DMS79 (cell line): ENCODE data around the gene LETM1.

Experiments used
- DNase-seq: peaks from one replicate; lab custom pipeline; 2025; lab: John Stamatoyannopoulos, UW

LETM1 gene

DNA sequence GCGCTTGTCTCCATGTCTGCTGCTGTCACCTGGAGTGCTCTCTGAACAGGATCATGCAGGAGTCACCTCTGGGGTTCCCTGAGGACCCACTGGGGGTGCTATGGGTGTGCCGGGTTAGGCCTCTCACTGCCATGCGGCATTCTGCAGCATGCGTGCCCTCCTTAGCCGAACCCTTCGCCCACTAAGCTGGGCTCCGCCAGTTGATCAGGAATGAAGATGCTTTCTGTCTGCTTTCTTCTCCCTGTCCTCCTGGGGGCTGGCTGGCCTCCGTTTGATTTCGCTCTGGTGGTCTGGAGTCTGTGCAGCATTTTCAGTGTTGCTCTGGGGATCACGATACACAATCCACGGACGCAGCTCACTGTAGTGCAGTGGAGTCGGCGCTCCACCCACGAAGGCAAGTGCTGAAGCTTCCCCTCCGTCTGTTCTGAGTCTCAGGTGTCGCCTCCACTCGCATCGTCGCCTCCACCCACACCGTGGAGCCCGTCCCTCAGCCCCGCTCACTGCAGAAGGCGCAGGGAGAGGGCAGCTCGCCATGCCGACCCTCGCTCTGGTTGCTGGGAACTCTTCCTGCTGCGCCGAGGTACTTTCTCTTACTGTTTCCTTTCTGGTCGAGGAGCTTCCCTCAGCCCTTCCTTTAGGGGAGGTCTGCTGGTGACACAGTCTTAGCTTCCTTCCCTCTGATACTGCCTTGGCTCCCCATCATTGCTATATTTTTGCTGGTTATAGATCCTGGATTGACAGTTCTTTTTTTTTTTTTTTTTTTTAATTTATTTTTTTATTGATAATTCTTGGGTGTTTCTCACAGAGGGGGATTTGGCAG is 29.2 kb downstream of the LETM1 start:
- no peak for DNase-seq

GRCh38 chr4:1825326-1825725 is 30.6 kb downstream of the LETM1 start:
- DNase-seq = no peak

DNA sequence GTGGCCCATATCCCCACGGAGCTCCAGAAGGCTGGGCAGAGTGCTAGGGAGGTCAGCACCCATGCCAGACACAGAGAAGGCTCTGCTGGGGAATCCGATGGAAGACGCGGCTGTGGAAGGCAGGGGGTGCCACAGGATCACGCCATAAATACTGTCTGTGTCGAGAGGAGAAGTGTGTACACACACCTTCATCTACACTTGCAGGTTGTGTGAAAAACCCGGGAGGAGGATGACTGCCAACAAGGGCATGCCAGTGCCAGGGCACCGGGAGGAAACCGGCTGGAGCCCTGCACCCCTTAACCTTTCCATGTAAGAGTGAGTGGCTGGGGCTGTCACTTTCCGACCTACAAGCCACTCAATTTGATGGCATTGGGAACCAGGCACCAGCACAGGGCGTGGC is 31.2 kb downstream of the LETM1 start:
- DNase-seq = no peak

DNA sequence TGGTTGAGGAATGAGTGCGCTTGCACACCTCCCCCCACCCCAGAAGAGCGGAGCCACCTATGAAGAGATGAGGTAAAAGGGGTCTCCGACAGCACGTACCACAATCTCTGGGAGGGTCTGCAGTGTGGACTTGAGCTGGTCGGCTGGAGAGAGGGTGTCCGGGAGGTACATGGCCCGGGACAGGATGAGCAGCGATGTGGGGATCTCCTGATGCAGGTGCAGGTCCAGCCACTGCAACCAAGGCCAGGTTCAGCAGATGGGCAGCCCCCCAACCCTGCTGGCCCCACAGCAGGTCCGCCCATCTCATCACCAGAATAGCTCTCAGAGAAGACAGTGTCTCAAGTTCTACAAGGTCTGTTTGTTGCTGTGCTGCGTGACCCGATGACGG is 32.4 kb downstream of the LETM1 start:
- DNase-seq = no peak

- no peak for DNase-seq
Measured at GRCh38 chr4:1822568-1823544, 33.1 kb downstream of the LETM1 start.

DNA sequence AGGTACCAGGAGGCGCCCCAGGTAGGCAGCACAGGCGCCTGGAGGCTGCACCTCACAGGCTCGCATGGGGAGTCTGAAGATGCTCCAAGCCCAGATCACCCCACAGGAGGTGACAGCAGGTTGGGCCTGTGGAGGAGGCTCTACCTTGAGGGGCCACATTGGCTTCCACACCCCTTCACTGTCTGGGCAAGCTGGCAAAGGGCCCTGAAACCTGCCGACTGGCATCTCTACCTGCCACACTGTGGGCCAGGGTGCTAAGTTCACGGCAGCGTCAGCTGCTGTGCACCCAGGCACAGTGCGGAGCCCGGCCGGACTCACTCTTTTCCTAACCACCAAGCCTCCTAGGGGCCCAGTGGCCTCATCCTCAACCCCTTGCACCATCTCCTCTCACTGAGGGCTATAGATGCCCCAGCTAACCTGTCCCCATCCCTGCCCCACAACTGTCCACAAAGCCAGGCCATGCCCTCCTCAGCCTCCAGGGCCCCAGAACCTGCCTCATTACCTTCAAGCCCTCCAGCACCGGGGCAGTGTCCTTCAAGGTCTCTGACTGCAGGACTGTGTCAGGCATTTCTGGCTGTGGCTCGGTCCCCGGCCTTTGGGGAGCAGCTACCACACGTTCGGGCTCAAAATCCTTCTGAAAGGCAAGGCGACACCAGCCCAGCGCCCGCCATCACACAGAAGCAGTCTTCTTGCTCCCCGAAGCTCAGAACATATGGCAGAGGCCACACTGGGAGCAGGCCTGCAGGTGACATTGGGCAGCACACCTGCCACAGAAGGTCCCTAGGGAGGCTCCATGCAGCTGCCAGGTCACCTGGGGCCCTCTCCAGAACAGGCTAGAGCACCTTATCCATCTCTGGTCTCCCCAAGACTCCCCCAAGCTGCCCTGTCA is 34.0 kb downstream of the LETM1 start:
- no peak for DNase-seq

- no peak for DNase-seq
Measured at GRCh38 chr4:1819816-1820215, 36.1 kb downstream of the LETM1 start.

DNA sequence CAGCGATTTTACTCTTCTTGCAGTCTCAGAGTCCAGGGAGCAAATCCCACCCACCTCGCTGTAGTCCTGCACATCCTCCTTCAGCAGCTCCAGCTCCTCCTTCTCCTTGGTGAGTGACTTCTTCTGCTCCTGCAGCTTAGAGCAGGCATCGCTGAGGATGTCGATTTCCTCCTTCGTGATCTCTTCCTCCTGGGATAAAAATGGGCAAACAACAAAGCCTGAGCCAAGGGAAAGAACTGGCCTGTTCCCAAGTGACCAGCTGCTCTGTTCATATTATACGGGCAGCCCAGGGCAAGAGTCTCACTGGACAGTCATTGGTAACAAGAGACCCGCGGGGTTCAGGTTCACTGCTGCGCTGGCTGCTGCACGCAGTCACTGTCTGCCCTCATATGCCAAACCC is 36.7 kb downstream of the LETM1 start:
- DNase-seq = no peak

DNA sequence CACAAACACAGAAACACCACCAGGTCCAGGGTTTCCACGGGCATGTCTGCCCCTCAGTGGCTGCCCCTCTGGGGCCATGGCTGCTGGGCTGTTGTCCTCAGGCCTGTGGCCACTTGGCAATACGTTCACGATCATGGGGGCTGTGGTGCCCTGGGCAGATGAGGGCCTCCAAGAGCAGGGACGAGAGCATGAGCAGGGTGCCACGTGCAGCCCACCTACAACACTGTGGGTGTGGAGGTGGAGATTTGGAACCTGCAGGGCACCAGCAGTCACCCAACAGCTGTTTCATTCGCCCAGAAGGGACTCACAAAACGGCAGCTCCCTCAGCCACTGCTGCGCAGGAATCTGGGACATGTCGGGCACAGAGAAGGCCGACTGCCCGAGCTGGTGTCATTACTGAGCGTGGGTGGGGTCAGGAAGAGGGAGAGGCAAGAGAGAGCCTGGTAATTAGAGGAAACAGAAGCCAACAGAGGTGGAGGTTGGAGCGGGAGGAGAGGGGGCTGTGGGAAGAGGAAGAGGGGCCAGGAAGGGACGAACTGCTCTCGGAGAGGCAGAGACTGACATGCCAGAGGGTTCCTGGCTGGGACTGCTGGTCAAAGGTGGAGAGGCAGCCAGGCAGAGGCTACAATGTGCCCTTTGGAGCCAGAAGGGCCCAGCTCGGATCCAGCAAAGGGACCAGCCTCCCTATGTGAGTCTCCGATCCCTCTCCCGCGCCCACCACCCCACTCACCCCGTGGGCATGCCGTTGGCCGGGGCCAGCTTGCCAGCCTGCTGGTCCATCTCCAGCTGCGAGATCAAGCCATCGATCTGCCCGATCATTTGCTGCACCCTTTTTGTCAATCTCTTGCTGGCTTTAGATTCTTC is 39.7 kb downstream of the LETM1 start:
- DNase-seq = no peak

GRCh38 chr4:1815096-1815996 is 40.6 kb downstream of the LETM1 start:
- DNase-seq = no peak

DNA sequence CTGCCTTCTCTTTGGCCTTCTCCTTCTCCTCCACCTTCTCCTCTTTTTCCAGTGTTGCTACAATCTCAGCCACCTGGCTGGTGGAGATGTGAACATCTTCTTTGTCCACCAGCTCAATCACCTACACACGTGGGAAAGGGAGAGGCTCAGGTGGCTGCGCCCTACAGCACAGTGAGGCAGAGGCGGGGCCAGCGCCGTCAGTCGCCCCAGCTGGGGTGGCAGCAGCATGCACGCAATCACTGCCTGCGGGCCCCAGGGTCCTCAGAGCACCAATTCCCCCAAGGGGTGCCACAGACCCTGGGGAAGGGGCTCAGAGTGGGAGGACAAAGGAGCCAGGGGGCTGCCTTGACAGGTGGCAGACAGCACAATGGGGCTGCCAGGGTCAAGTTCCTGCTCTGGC is 41.5 kb downstream of the LETM1 start:
- DNase-seq = no peak

- DNase-seq = no peak
Measured at GRCh38 chr4:1813915-1814314, 42.0 kb downstream of the LETM1 start.

GRCh38 chr4:1813231-1813630 is 42.7 kb downstream of the LETM1 start:
- DNase-seq = no peak

DNA sequence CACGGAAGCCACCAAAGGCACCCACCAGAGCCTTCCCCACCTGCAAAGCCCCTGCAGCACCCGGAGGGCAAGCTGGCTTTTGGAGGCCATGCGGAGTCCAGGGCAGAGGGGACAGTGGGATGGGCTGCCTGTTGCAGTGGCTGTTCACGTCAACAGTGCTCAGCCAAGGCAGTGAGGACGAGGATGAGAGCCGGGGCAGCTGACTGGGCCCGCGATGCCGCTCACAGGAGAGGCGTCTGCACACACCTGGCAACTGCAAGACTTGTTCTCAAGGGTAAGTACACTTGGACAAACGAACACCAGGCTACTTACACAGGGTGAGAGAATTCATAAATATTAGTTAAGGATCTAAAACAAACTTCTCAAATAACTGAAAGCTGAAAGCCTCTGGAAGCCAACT is 43.2 kb downstream of the LETM1 start:
- DNase-seq = no peak

- DNase-seq = no peak
Measured at GRCh38 chr4:1810765-1811164, 45.2 kb downstream of the LETM1 start.

DNA sequence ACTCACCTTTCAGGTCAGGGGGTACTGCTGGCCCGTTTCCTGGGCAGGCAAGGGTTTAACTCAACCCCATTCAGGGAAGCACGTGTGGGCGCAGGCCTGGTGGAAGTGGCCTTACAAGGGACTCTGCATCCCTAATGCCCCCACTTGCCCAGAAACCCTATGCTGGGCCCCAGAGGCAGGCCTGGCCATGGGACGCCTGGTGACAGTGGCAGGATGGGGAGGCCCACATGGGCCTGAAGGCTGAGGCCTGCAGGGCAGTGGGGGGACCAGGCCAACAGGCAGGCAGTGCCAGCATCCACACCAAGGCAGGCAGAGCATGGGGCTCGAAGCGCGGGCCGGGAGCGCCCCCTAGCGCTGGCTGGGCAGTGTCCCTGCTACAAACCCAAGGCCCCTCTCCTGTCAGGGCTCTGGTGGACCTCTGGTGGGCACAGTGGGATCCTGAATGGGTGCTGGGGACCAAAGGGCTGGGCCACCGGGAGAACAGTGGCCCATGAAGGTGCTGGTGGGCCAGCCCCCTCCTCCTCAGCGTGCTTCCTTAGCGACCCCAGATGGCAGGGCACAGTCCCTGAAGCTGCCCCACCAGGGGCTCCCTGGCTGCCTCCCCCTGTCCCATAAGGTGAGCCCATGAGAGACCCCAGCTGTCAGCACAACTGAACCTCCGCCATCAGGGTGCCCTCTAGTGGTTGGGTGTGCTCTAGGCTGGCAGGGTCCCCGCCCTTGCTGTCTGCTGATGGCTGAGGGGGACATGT is 46.0 kb downstream of the LETM1 start:
- no peak for DNase-seq

DNA sequence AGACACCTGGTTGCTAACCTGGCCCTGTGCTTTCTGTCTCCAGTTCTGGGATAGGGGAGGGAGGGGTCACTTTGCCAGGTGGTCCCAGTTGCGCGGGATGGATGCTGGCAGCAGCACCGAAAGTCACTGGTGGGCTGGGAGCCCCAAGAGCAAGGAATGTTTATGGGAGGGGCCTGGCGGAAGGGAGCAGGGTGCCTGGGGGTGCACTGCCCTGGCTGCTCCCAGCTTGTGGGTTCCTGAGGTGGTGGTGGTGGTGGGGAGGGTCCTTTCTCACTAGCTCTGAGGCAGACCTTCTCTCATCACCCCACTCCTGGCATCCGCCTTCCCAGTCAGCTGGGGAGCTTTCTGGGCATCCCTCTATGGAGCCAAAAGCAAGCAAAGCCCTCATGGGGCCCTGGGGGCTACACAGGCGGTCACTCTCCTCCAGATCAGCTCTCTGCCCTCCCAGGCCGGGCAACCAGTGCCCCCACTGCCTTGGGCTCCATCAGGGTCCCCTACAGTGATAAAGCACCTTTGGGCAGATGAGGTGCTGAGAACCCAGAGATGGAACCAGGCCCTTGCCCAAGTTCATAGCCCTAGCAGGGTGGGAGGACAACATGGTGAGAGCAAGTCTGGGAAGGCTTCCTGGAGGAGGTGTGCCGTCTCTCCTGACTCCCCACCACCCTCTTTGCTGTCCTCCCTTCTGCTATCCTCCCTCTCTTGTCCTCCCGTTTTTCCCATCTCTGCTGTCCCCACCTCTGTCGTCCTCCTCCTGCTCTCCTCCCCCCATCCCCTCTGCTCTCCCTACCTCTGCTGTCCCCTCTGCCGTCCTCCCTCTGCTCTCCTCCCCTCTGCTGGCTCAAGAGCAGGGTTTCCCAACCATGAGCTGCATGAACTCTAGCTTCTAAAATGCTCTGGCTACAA is 46.9 kb downstream of the LETM1 start:
- DNase-seq = no peak

GRCh38 chr4:1808396-1808795 is 47.6 kb downstream of the LETM1 start:
- no peak for DNase-seq
